K562 (cell line): Measurements from ENCODE around the gene MYBPHL. TPM values are rescaled to one million over a fixed set of nuclear protein-coding genes. Genes with fewer than 3 reads are reported as not detected.

ENCODE experiments used
- ARID1B ChIP-seq: fragments of 450-650 bp; IDR thresholded peaks from 2 replicates; pipeline ENCODE4 v1.6.1; 2016; ENCODE audit warnings: antibody characterized with exemption, mild to moderate bottlenecking, inconsistent platforms
- CBFB ChIP-seq: sonication (generic); formaldehyde crosslinking; IDR thresholded peaks from 2 replicates; pipeline ENCODE4 v1.4.0; 2020; ENCODE audit warnings: mild to moderate bottlenecking, missing genetic modification reagents
- CHCHD3 ChIP-seq: fragments of 250-450 bp; sonication (Bioruptor Pico); IDR thresholded peaks from 2 replicates; pipeline ENCODE4 v2.1.2; 2022; ENCODE audit warnings: mild to moderate bottlenecking
- ETV1 ChIP-seq: fragments of 450-650 bp; conservative IDR thresholded peaks from 2 replicates; pipeline ENCODE4 v1.6.1; 2016; ENCODE audit warnings: missing genetic modification characterization, control low read depth, low read depth, missing compliant biosample characterization
- EZH2 ChIP-seq: IDR thresholded peaks from 2 replicates; pipeline ENCODE4 v1.6.1; 2012; ENCODE audit warnings: low read depth, mild to moderate bottlenecking, inconsistent platforms, low read length, borderline replicate concordance
- JUNB ChIP-seq: fragments of 450-650 bp; formaldehyde crosslinking; conservative IDR thresholded peaks from 2 replicates; pipeline ENCODE4 v1.4.0; 2020; ENCODE audit warnings: mild to moderate bottlenecking
- NBN ChIP-seq: fragments of 450-650 bp; IDR thresholded peaks from 2 replicates; pipeline ENCODE4 v1.6.1; 2016; ENCODE audit warnings: low read depth, mild to moderate bottlenecking
- SETDB1 ChIP-seq: IDR thresholded peaks from one replicate; pipeline ENCODE4 v1.6.1; 2012; ENCODE audit warnings: low read length, control low read depth, inconsistent platforms
- ZFX ChIP-seq: sonication (generic); formaldehyde crosslinking; IDR thresholded peaks from 2 replicates; pipeline ENCODE4 v1.8.0; 2022; ENCODE audit warnings: mild to moderate bottlenecking, missing genetic modification reagents, moderate library complexity
- ZKSCAN8 ChIP-seq: fragments of 200-800 bp; sonication (Bioruptor generic); IDR thresholded peaks from 2 replicates; pipeline ENCODE4 v1.6.1; 2016; ENCODE audit warnings: missing genetic modification characterization, missing compliant biosample characterization
- polyA plus RNA-seq, 8 experiments: library from polyadenylated mRNA; depleted of rRNA in 4 of 8; stranded (reverse) in 5 of 8; unstranded in 3 of 8; fragments of >200 nt; fragmentation: Nextera tagmentation in 2 of 8; fragmentation: Illumina TruSeq in 1 of 8; extraction: Ambion mirVana in 2 of 8; extraction: Trizol in 1 of 8; gene quantifications; 2 replicates each; pipeline versions ENCODE4 v1.2.1 to v1.2.3, GENCODE V29; 2011 to 2014; ENCODE audit warnings: inconsistent platforms in 1 of 8, missing spikeins in 1 of 8
- total RNA-seq, 7 experiments: library from RNA; depleted of rRNA in 6 of 7; stranded (reverse); fragments of >200 nt in 6 of 7; fragmentation: Illumina TruSeq in 2 of 7; extraction: Trizol in 2 of 7; gene quantifications; 2 replicates each; pipeline versions ENCODE4 v1.2.1 to v1.2.3, GENCODE V29; 2011 to 2021; ENCODE audit warnings: low replicate concordance in 1 of 7
- TF ChIP-seq, protein P1 (sequence below): sonication (generic); formaldehyde crosslinking; IDR thresholded peaks from 2 replicates; pipeline ENCODE4 v1.8.0; 2023; ENCODE audit warnings: missing genetic modification reagents, mild to moderate bottlenecking, borderline replicate concordance
- TF ChIP-seq, protein P2 (sequence below): sonication (generic); formaldehyde crosslinking; IDR thresholded peaks from 2 replicates; pipeline ENCODE4 v1.8.1; 2023; ENCODE audit warnings: missing genetic modification reagents, mild to moderate bottlenecking, borderline replicate concordance
- TF ChIP-seq, protein P3 (sequence below): fragments of 450-650 bp; formaldehyde crosslinking; IDR thresholded peaks from 2 replicates; pipeline ENCODE4 v1.4.0; 2020; ENCODE audit warnings: mild to moderate bottlenecking, moderate library complexity

Gene MYBPHL
- total and polyA plus RNA-seq, 9 of the 15 experiments (the other 6 are each of a cell fraction or from before 2014, with no cell fraction given), result 0.20 to 1.9 (median 0.33) TPM

DNA sequence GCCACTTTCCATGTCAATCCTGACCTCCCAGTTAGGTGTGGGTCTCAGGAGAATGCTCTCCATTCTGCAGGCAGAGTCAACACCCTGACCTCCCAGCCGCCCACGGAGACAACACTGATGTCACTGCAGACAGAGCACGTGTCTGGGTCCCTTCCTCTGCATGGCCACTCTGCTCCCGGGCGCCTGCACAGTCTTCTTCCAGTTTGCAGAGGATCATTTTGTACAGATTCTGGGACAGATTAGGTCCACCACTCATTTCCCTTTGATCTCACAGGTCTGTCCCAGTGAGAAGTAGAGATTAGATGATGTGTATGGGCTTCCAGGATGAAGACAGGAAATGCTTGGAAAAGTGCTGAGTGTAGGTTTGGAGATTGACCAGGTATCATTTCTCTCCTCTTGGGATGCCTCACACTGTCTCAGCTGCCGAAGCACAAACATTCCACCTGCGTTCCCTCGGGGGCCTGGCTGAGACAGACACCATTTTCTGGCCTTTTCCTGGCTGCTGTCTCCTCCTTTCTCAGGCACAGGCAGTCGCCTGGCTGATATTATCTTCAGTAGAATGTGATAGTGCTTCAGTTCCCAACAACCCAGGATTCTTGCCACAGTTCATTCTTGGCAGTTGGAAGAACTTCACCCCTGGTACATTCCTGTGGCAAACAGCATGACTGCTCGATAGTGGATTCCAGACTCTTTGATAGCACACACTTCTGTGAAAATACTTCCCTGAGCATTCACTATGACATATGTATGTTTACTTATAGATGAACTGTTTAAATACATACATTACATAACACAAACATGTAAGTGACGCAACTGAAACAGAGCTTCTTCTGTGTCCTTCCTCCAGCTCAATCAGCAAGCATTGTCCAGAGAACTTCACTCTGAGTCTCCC, 7.9 kb downstream of the MYBPHL start (continued):
- TF ChIP-seq ETV1 (tag), result 0 out of 2 replicates have a peak, but pooled peaks have one; percentile 55
- TF ChIP-seq NBN, result no peak
- TF ChIP-seq, protein P1, sequence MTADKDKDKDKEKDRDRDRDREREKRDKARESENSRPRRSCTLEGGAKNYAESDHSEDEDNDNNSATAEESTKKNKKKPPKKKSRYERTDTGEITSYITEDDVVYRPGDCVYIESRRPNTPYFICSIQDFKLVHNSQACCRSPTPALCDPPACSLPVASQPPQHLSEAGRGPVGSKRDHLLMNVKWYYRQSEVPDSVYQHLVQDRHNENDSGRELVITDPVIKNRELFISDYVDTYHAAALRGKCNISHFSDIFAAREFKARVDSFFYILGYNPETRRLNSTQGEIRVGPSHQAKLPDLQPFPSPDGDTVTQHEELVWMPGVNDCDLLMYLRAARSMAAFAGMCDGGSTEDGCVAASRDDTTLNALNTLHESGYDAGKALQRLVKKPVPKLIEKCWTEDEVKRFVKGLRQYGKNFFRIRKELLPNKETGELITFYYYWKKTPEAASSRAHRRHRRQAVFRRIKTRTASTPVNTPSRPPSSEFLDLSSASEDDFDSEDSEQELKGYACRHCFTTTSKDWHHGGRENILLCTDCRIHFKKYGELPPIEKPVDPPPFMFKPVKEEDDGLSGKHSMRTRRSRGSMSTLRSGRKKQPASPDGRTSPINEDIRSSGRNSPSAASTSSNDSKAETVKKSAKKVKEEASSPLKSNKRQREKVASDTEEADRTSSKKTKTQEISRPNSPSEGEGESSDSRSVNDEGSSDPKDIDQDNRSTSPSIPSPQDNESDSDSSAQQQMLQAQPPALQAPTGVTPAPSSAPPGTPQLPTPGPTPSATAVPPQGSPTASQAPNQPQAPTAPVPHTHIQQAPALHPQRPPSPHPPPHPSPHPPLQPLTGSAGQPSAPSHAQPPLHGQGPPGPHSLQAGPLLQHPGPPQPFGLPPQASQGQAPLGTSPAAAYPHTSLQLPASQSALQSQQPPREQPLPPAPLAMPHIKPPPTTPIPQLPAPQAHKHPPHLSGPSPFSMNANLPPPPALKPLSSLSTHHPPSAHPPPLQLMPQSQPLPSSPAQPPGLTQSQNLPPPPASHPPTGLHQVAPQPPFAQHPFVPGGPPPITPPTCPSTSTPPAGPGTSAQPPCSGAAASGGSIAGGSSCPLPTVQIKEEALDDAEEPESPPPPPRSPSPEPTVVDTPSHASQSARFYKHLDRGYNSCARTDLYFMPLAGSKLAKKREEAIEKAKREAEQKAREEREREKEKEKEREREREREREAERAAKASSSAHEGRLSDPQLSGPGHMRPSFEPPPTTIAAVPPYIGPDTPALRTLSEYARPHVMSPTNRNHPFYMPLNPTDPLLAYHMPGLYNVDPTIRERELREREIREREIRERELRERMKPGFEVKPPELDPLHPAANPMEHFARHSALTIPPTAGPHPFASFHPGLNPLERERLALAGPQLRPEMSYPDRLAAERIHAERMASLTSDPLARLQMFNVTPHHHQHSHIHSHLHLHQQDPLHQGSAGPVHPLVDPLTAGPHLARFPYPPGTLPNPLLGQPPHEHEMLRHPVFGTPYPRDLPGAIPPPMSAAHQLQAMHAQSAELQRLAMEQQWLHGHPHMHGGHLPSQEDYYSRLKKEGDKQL (CRISPR knock-in tag), result no peak
- no peak for TF ChIP-seq ARID1B
- TF ChIP-seq ZFX, result no peak
- TF ChIP-seq, protein P2, sequence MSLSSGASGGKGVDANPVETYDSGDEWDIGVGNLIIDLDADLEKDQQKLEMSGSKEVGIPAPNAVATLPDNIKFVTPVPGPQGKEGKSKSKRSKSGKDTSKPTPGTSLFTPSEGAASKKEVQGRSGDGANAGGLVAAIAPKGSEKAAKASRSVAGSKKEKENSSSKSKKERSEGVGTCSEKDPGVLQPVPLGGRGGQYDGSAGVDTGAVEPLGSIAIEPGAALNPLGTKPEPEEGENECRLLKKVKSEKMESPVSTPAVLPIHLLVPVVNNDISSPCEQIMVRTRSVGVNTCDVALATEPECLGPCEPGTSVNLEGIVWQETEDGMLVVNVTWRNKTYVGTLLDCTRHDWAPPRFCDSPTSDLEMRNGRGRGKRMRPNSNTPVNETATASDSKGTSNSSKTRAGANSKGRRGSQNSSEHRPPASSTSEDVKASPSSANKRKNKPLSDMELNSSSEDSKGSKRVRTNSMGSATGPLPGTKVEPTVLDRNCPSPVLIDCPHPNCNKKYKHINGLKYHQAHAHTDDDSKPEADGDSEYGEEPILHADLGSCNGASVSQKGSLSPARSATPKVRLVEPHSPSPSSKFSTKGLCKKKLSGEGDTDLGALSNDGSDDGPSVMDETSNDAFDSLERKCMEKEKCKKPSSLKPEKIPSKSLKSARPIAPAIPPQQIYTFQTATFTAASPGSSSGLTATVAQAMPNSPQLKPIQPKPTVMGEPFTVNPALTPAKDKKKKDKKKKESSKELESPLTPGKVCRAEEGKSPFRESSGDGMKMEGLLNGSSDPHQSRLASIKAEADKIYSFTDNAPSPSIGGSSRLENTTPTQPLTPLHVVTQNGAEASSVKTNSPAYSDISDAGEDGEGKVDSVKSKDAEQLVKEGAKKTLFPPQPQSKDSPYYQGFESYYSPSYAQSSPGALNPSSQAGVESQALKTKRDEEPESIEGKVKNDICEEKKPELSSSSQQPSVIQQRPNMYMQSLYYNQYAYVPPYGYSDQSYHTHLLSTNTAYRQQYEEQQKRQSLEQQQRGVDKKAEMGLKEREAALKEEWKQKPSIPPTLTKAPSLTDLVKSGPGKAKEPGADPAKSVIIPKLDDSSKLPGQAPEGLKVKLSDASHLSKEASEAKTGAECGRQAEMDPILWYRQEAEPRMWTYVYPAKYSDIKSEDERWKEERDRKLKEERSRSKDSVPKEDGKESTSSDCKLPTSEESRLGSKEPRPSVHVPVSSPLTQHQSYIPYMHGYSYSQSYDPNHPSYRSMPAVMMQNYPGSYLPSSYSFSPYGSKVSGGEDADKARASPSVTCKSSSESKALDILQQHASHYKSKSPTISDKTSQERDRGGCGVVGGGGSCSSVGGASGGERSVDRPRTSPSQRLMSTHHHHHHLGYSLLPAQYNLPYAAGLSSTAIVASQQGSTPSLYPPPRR (CRISPR knock-in tag), result no peak
- no peak for TF ChIP-seq CHCHD3
- no peak for TF ChIP-seq JUNB (CRISPR knock-in tag)
- TF ChIP-seq EZH2, result no peak
- TF ChIP-seq ZKSCAN8, result peak; percentile 50; the same call in 1 of the 2 replicates
- no peak for TF ChIP-seq SETDB1
- TF ChIP-seq, protein P3, sequence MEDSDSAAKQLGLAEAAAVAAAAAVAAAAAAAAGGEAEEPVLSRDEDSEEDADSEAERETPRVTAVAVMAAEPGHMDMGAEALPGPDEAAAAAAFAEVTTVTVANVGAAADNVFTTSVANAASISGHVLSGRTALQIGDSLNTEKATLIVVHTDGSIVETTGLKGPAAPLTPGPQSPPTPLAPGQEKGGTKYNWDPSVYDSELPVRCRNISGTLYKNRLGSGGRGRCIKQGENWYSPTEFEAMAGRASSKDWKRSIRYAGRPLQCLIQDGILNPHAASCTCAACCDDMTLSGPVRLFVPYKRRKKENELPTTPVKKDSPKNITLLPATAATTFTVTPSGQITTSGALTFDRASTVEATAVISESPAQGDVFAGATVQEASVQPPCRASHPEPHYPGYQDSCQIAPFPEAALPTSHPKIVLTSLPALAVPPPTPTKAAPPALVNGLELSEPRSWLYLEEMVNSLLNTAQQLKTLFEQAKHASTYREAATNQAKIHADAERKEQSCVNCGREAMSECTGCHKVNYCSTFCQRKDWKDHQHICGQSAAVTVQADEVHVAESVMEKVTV (CRISPR knock-in tag), result no peak
- no peak for TF ChIP-seq CBFB (CRISPR knock-in tag)
